GM11168 (cell line): ENCODE data around the gene TSBP1.
"Not testable (repeated sequence)": the region's sequence is repeated elsewhere in the genome, so short reads cannot be mapped to it uniquely, and the experiment has no call there.

Experiments
- in situ Hi-C: fragments of 300-500 bp; cut with MboI; formaldehyde crosslinking; loops from one replicate; pipeline ENCODE4 v1.12.0; 2022; ENCODE audit warnings: low sequenced_read_pairs; ENCODE audit not compliant: unreplicated experiment

Gene TSBP1

DNA sequence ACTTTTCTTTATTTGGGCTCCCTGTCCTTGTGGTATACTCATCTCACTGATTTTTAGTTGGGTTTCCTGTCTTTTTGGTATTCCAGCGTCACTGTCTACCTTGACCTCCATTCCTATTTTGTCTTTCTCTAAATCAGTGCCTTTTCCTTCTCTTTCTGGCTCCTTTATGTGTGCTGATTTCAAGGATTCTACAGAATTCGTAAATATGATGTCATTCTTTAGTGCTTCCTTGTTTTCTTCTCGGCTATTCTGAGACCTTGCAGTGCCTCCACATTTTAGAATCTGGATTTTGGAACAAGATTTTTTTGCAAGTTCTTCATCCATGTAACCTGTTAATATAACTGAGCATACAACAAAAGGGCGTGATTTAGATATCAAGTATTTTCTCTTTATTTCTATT is 78.0 kb downstream of the TSBP1 start:
- in situ Hi-C loops: no loop called here

DNA sequence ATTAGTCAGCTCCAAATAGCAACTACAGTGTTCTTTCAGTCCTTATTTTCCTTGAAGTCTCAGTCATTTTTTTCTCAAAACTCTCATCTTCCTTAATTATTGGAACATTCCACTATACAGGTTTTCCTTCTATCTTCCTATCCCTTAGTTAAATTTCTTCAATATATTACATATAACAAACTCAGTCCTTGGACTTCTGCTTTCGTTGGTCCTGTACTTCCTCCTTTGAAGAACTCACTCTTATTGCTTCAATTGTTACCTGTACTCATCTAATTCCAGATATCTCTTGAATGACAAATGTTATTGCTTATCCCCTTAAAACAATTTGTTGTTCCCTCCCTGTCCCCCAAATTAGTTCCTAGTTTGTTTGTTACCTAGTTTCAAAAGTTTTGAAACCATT is 80.2 kb downstream of the TSBP1 start:
- in situ Hi-C loops: no loop called here

DNA sequence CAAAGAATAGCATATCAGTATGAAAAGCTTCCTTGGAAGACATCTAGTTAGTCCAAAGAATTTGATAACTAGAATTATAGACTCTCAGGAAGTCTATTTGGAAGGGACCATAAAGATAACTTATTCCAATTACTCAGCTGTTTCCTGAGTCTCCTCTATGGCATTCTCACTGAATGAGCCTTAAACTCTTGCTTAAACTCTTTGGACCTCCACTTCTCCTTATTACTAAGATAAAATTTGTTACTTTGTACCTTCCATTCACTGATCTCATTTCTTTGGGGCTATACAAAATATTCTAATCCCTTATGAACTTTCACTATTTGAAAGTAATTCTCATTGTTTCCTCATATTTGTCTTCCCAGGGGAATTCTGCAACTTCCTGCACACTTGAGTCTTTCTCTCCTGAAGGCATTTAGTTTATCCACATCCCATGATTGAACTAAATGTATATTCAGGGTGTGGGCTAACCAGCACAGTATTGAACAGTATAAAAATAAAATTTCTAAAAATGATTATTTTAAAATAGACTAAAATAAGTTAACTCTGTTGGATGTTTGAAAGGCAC is 80.7 kb downstream of the TSBP1 start:
- in situ Hi-C loops: no loop called here

DNA sequence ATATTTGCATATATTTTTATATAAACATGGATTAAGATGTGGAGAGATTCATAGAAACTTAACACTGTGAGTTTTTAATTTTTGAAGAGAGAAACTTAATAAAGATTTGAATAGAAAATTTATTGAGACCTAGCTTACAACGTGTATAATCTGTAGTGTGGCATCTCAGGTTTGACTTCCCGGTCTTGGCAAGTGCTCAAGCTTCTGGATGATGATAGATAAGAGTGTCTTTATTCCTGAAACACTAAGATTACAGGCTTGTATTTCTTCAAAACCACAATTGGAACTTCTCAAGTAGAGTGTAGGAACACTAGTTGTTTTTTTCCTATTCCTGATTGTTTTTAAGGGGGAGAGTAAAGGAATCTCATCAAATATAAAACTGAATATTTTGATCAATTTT is 83.3 kb downstream of the TSBP1 start:
- in situ Hi-C loops: no loop called here

DNA sequence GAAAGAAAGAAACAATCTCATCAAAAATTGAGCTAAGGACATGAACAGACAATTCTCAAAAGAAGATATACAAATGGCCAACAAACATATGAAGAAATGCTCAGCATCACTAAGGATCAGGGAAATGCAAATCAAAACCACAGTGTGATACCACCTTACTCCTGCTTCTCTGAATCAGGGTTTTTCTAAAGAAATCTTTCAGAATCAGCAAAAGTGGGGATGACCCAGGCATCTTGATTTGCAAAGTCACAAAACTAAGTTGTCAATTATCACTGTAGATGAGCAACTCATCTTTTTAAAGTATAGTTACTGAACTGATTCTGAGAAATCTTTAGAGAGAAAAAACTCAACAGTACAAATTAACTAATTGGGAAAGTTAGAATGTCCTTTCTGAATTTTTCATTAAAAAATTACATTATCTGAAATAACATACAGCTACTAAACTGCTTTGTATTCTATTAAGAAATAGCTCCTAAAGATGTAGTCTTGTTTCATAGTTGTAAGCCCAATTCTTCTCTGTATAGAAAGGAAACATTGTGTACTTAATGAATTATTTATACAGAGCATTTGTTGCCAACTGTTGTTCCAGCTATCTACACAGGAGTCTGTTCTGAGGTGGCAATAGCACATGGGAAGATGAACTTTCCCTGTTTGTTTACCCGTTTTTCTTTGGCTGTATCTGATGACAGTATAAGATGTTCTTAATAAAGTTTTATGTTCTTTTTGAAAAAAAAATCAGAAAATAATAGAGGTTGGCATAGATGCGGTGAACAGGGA is 97.7 kb downstream of the TSBP1 start:
- in situ Hi-C loops: not testable (repeated sequence)

DNA sequence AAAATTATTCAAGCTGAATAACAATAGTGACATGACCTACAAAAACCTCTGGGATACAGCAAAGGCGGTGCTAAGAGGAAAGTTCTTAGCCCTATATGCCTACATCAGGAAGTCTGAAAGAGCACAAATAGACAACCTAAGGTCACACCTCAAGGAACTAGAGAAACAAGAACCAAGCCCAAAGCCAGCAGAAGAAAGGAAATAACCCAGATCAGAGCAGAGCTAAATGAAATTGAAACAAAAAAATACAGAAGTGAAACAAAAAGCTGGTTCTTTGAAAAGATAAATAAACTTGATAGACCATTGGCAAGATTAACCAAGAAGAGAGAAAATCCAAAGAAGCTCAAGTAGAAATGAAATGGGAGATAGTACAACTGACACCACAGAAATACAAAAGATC is 100.3 kb downstream of the TSBP1 start:
- in situ Hi-C loops: no loop called here

DNA sequence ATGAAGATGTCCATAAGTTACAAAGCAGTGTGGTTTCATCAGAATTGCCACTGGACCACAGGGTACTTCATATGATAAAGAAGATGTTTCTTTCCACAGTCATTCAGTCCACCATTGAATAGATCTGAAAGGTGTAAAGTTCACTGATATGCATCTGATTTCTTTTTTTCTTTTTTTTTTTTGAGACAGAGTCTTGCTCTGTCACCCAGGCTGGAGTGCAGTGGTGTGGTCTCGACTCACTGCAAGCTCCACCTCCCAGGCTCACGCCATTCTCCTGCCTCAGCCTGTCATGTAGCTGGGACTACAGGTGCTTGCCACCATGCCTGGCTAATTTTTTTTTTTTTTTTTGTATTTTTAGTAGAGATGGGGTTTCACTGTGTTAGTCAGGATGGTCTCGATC is 103.2 kb downstream of the TSBP1 start:
- in situ Hi-C loops: not testable (repeated sequence)

DNA sequence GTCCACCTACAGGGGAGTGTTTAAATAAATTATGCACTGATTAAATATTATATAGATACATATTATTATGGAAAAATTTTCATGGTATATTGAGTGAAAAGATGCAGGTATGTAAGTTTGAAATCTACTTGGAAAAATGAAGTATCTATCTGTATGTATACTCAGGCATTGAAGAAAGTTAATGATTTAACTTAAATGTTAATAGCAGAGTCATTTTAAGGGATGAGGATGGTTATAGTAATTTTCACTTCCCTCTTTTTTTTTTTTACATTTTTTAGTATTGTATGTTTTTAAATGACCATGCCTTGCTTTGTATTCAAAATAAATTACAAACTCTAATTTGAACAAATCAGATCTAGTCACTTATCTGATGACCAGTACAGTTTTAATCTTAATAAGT is 104.7 kb downstream of the TSBP1 start:
- in situ Hi-C loops: no loop called here

DNA sequence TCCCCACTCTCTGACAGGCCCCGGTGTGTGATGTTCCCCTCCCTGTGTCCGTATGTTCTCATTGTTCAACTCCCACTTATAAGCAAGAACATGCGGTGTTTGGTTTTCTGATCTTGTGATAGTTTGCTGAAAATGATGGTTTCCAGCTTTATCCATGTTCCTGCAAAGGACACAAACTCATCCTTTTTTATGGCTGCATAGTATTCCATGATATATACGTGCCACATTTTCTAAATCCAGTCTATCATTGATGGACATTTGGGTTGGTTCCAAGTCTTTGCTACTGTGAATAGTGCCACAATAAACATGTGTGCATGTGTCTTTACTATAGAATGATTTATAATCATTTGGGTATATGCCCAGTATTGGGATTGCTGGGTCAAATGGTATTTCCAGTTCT is 114.4 kb downstream of the TSBP1 start:
- in situ Hi-C loops: not testable (repeated sequence)

DNA sequence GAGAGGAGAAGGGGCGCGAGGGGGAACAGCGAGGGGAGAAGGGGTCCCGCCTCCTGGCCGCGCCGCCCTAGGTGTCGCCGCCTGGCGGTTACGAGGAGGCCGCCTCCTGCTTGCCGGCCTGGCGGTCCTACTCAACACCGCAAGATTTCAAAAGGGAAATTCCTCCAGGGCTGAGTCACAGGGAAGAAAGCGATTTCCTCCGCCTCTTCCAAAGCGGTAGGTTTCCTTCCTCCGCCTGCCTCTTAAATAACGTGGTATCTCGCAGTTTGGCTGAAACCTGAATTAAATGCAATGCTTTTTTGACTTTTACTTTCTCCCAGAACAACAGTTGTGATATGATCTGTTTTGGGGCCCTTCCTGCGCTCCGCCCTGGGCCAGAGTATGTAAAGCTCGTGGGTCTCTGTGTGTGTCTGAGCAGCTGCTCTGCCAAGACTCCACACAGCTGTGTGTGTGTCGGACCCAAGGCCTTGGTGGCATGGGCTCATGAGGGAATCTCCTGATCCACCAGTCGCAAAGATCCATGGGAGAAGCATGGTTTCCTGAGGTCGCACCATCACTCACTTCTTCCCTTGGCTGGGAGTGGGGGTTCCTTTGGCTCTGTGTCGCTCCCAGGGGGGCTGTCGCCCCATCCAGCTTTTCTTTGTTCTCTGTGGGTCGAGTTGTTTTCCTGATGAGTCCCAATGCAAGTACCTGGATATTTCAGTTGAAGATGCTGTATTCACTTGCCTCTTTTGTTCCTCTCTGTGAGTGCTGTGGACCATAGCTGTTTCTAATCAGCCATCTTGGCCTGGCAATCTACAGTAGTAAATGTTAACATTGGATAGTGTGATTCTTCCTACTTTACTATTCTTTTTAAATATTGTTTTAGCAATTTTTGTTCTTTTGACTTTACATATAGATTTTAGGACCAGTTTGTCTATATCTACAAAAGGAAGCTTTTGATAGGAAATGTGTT is 116.2 kb downstream of the TSBP1 start:
- in situ Hi-C loops: no loop called here

DNA sequence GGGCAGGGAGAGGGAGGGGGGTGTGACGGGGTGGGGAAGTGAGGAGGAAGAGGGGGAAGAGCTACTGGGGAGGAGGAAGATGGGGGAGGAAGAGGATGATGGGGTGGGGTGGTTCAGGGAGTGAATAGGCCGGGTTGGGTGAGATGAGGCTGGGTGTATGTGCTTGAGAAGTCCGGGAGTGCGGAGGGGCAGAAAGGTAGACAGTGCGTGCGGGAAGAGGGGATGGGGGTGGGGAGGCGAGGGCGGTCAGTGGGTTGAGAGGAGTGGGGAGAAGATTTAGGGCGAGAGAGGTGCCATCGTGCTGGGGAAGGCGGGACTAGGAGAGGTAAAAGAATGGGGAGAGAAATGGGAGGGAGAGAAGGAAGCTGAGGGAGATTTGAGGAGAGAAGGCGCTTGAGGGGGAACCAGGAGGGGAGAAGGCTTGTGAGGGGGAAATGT is 116.9 kb downstream of the TSBP1 start:
- in situ Hi-C loops: no loop called here

DNA sequence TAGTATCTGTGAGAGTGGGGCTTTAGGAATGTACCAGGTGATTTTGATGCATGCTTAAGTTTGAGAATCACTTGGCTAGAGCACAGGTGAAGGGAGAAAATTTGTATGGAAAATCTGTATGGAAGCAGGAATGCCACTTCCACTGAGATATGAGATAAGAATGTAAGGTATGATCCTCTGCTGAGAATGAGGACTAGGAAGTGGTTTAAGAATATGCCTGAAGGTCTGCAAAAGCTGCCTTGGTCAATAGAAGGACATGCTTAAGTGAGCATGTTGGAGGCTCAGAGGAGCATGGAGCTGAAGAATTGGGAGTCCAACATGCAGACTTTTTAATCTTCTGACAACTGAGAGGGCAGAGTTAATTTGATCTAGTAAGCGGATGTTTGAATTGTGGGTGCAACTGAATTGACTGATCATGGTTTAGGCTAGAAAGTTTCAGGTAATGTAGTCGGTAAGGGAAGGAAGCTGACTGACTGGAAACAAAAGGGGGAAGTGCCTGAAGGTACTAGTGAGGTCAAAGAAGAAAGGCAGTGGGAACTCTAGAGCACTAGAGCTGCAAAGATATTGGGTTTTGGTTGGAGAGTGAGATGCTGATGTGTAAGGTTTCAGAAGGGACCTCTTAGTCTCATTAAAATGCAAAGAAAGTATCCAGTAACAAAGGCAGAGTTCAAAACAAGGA is 119.2 kb downstream of the TSBP1 start:
- in situ Hi-C loops: no loop called here

DNA sequence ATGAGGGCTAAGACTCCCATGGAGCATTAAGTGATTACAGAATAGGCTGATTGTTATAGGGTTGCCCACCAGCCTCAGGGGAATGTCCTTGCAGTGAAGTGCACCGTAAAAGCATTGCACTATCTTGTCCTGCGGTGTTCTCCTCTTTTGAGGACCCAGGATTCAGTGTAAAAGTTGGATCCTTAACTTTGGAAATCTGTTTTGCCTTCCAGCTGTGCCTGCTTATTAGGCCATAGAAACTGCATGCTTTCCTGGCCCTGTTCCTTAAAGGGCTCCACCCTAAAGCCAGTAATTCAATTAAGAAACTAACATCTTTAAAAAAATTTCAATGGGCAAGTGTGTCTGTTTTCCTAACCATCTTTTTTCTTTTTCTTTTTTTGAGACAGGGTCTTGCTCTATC is 122.4 kb downstream of the TSBP1 start:
- in situ Hi-C loops: loop anchor here (10.0 to 25.0 kb wide), 3 partner anchors 166 to 538 kb away; no protein-coding TSS in a partner anchor

DNA sequence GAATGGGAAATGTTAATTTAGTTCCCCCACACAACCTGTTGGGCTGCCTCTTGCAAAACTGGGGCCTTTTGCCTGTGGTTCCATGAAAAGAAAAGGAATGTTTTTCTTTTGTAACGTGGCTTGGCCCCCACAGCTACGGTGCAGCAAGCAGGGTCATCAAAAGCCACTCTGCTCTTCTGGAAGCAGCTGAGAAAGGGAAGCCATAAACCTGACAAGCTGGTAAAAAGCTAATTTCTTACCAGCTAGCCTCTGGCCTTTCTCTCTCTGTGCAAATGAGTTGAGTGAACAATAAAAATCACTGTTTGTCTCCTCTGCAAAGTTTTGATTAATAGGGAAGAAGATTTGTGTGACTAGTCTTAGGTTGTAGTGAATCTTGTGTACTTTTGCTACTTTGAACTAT is 124.3 kb downstream of the TSBP1 start:
- in situ Hi-C loops: loop anchor here (10.0 to 25.0 kb wide), 3 partner anchors 167 to 540 kb away; no protein-coding TSS in a partner anchor

DNA sequence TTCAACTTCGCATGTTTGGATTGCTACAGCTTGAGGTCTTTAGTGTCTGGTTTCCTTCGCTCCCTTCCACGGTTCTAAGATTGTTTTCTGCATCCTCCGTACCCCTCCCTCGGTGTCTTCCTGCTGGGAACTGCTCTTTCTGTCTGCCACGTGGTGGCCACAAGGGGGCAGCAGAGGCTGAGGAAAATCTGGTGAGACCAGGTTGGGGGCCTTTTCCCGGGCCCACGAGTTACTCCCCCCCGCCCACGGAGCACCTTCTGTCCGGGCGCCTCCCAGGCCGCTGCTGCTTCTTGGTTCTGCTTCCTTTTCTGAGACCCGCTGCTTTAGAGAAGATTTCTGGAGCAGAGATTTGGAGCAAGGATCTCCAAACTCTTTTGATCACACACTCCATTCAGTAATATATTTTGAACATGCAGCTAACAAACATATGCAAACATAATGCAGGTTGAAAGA is 126.7 kb downstream of the TSBP1 start:
- in situ Hi-C loops: loop anchor here (10.0 to 25.0 kb wide), 3 partner anchors 170 to 542 kb away; no protein-coding TSS in a partner anchor

DNA sequence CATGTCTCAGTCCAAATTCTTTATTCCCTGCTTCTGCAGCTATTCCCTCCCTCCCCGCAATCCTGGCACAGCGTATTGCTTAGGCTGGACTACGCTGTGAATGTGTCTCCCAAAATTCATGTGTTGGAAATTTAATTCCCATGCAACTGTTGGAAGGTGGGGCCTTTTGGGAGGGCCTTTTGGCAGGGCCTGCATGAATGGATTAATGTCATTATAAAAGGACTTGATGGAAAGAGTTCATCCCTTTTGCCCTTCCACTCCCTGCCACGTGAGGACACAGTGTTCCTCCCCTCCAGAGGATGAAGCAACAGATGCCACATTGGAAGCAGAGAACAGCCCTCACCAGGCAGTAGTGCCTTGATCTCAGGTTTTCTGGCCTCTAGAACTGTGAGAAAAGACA is 127.4 kb downstream of the TSBP1 start:
- in situ Hi-C loops: loop anchor here (10.0 to 25.0 kb wide), 3 partner anchors 171 to 543 kb away; no protein-coding TSS in a partner anchor
